NOMO-1 (cell line): Measurements from ENCODE around the gene ZFYVE28.
"Not testable (repeated sequence)": the region's sequence is repeated elsewhere in the genome, so short reads cannot be mapped to it uniquely, and the experiment has no call there.

Source experiments
- DNase-seq, 2 experiments: peaks; one replicate each; lab custom pipeline; 2025; ENCODE audit not compliant: unreplicated experiment in 2 of 2; lab: John Stamatoyannopoulos, UW

Gene ZFYVE28

GRCh38 chr4:2241003-2241402 is 177.4 kb downstream of the ZFYVE28 start:
- no peak for DNase-seq

- no peak for DNase-seq
These were observed 181.3 kb downstream of the ZFYVE28 start for GRCh38 chr4:2236944-2237666.

- DNase-seq = no peak
These were observed 187.4 kb downstream of the ZFYVE28 start for GRCh38 chr4:2231082-2231481.

- DNase-seq = no peak
These were observed 192.2 kb downstream of the ZFYVE28 start for GRCh38 chr4:2226261-2226660.

- DNase-seq = no peak
These were observed 195.6 kb downstream of the ZFYVE28 start for GRCh38 chr4:2222838-2223237.

- DNase-seq = not testable (repeated sequence)
These were observed 197.1 kb downstream of the ZFYVE28 start for GRCh38 chr4:2221378-2221777.

- DNase-seq = peak; percentile 60
These were observed 198.3 kb downstream of the ZFYVE28 start for GRCh38 chr4:2220016-2220630.
